T-helper 2 cell treated with Interferon-gamma antibody and Interleukin-4, amounts not matched to agents 100 ng/mL and 5 ng/mL, for 36 hours (primary cell): ENCODE data around the gene ANKRD45. TPM values are rescaled to one million over a fixed set of nuclear protein-coding genes. Genes with fewer than 3 reads are reported as not detected.
"Not testable (repeated sequence)": the region's sequence is repeated elsewhere in the genome, so short reads cannot be mapped to it uniquely, and the experiment has no call there.

Experiments used
- intact Hi-C: fragments of 100-400 bp; cut with micrococcal nuclease; formaldehyde crosslinking; loops from one replicate; pipeline ENCODE4 v1.15.1; 2023
- total RNA-seq: library from RNA; stranded (reverse); gene quantifications from 2 replicates; pipeline ENCODE4 v1.2.3, GENCODE V29; 2022

The ANKRD45 gene
- total RNA-seq, 1 donor from 2014 or later, result 0.11 TPM

GRCh38 chr1:173646656-173647055, 23.0 kb downstream of the ANKRD45 start:
- intact Hi-C loops, result no loop called here

- intact Hi-C loops, result not testable (repeated sequence)
Observed at GRCh38 chr1:173642450-173643139, 27.1 kb downstream of the ANKRD45 start.

GRCh38 chr1:173639102-173639501, 30.5 kb downstream of the ANKRD45 start:
- intact Hi-C loops, result no loop called here

GRCh38 chr1:173638043-173639021, 31.3 kb downstream of the ANKRD45 start:
- intact Hi-C loops, result no loop called here

- intact Hi-C loops, result not testable (repeated sequence)
Observed at GRCh38 chr1:173637236-173638042, 32.2 kb downstream of the ANKRD45 start.

- intact Hi-C loops, result no loop called here
Observed at GRCh38 chr1:173635116-173635515, 34.5 kb downstream of the ANKRD45 start, which contains the start of gene TEX50. TEX50 (plus strand) TSS chr1:173635338; CDS start chr1:173635522, 184 bp downstream.

GRCh38 chr1:173628888-173629287, 40.8 kb downstream of the ANKRD45 start:
- intact Hi-C loops, result loop anchor here (10.0 kb wide), 1 partner anchor 194 kb away; no protein-coding TSS in a partner anchor

- intact Hi-C loops, result loop anchor here (10.0 kb wide), 1 partner anchor 192 kb away; no protein-coding TSS in a partner anchor
Observed at GRCh38 chr1:173627269-173627668, 42.4 kb downstream of the ANKRD45 start.

- intact Hi-C loops, result no loop called here
Observed at GRCh38 chr1:173616859-173617258, 52.8 kb downstream of the ANKRD45 start.

GRCh38 chr1:173613086-173613485, 56.6 kb downstream of the ANKRD45 start:
- intact Hi-C loops, result not testable (repeated sequence)

GRCh38 chr1:173608503-173609216, 61.0 kb downstream of the ANKRD45 start:
- intact Hi-C loops, result no loop called here

- intact Hi-C loops, result no loop called here
Observed at GRCh38 chr1:173603056-173603591, 66.5 kb downstream of the ANKRD45 start, which contains the start of gene SLC9C2. SLC9C2 (minus strand) TSS chr1:173603072; CDS start chr1:173601776, 1,296 bp downstream.

GRCh38 chr1:173601588-173601987, 68.1 kb downstream of the ANKRD45 start:
- intact Hi-C loops, result no loop called here

GRCh38 chr1:173596097-173596825, 73.4 kb downstream of the ANKRD45 start:
- intact Hi-C loops, result no loop called here

- intact Hi-C loops, result not testable (repeated sequence)
Observed at GRCh38 chr1:173591138-173591537, 78.5 kb downstream of the ANKRD45 start.

- intact Hi-C loops, result no loop called here
Observed at GRCh38 chr1:173590557-173590956, 79.1 kb downstream of the ANKRD45 start.

GRCh38 chr1:173581383-173582079, 88.1 kb downstream of the ANKRD45 start:
- intact Hi-C loops, result no loop called here

GRCh38 chr1:173580658-173581057, 89.0 kb downstream of the ANKRD45 start:
- intact Hi-C loops, result no loop called here

GRCh38 chr1:173580071-173580470, 89.6 kb downstream of the ANKRD45 start:
- intact Hi-C loops, result no loop called here
